Measurements from ENCODE around the gene SH3RF3.

Gene SH3RF3

GRCh38 chr2:109261906-109262631, 133.1 kb downstream of the SH3RF3 start:
- H3K27me3 ChIP-seq (ENCODE audit: insufficient read depth, poor library complexity, severe bottlenecking): no peaks in the 10 kb centered on the region
- no peaks in the 10 kb centered on the region for H3K36me3 ChIP-seq (ENCODE audit: low read depth)
- peaks cover 7% of the 10 kb centered on the region for H3K4me1 ChIP-seq (ENCODE audit: insufficient read depth, poor library complexity, severe bottlenecking)
- TF ChIP-seq CTCF (IDR thresholded peaks at IDR 0.05; ENCODE audit: poor library complexity, severe bottlenecking): no peak
- no peak overlapping the region for H3K4me3 ChIP-seq (ENCODE audit: severe bottlenecking)
- no peak for DNase-seq (ENCODE audit: low spot score)
- ATAC-seq (ENCODE audit: low read depth): no peak
- H3K9me3 ChIP-seq (ENCODE audit: severe bottlenecking): no peaks in the 10 kb centered on the region
- H3K27ac ChIP-seq (ENCODE audit: poor library complexity, severe bottlenecking): no peak overlapping the region

- Histone ChIP-seq H3K4me1 (ENCODE audit: insufficient read depth, poor library complexity, severe bottlenecking) (peaks cover 8% of the 10 kb centered on the region), H3K27ac (ENCODE audit: poor library complexity, severe bottlenecking) (no peak overlapping the region), H3K27me3 (ENCODE audit: insufficient read depth, poor library complexity, severe bottlenecking) (no peaks in the 10 kb centered on the region), H3K36me3 (ENCODE audit: low read depth) (no peaks in the 10 kb centered on the region), H3K9me3 (ENCODE audit: severe bottlenecking) (no peaks in the 10 kb centered on the region), H3K4me3 (ENCODE audit: severe bottlenecking) (no peak overlapping the region)
- DNase-seq (ENCODE audit: low spot score) (no peak), ATAC-seq (ENCODE audit: low read depth) (no peak)
- TF ChIP-seq CTCF (IDR thresholded peaks at IDR 0.05; ENCODE audit: poor library complexity, severe bottlenecking): no peak
These were observed 135.8 kb downstream of the SH3RF3 start for GRCh38 chr2:109264595-109265328.

GRCh38 chr2:109265369-109265768, 136.4 kb downstream of the SH3RF3 start:
- no peak overlapping the region for H3K4me3 ChIP-seq (ENCODE audit: severe bottlenecking)
- H3K4me1 ChIP-seq (ENCODE audit: insufficient read depth, poor library complexity, severe bottlenecking): peaks cover 8% of the 10 kb centered on the region
- ATAC-seq (ENCODE audit: low read depth): no peak

GRCh38 chr2:109265953-109266352, 136.9 kb downstream of the SH3RF3 start:
- H3K4me3 ChIP-seq (ENCODE audit: severe bottlenecking): no peak overlapping the region
- no peaks in the 10 kb centered on the region for H3K27me3 ChIP-seq (ENCODE audit: insufficient read depth, poor library complexity, severe bottlenecking)
- no peak for TF ChIP-seq CTCF (IDR thresholded peaks at IDR 0.05; ENCODE audit: poor library complexity, severe bottlenecking)
- DNase-seq (ENCODE audit: low spot score): no peak
- H3K4me1 ChIP-seq (ENCODE audit: insufficient read depth, poor library complexity, severe bottlenecking): peaks cover 8% of the 10 kb centered on the region
- no peaks in the 10 kb centered on the region for H3K9me3 ChIP-seq (ENCODE audit: severe bottlenecking)
- ATAC-seq (ENCODE audit: low read depth): no peak
- no peaks in the 10 kb centered on the region for H3K36me3 ChIP-seq (ENCODE audit: low read depth)
- no peak overlapping the region for H3K27ac ChIP-seq (ENCODE audit: poor library complexity, severe bottlenecking)

More at GRCh38 chr2:109265369-109265768, 136.4 kb downstream of the SH3RF3 start:
- Histone ChIP-seq H3K27ac (ENCODE audit: poor library complexity, severe bottlenecking) (no peak overlapping the region), H3K9me3 (ENCODE audit: severe bottlenecking) (no peaks in the 10 kb centered on the region), H3K36me3 (ENCODE audit: low read depth) (no peaks in the 10 kb centered on the region), H3K27me3 (ENCODE audit: insufficient read depth, poor library complexity, severe bottlenecking) (no peaks in the 10 kb centered on the region)
- DNase-seq (ENCODE audit: low spot score): no peak
- no peak for TF ChIP-seq CTCF (IDR thresholded peaks at IDR 0.05; ENCODE audit: poor library complexity, severe bottlenecking)

GRCh38 chr2:109266496-109266895, 137.5 kb downstream of the SH3RF3 start:
- peaks cover 8% of the 10 kb centered on the region for H3K4me1 ChIP-seq (ENCODE audit: insufficient read depth, poor library complexity, severe bottlenecking)
- TF ChIP-seq CTCF (IDR thresholded peaks at IDR 0.05; ENCODE audit: poor library complexity, severe bottlenecking): no peak
- DNase-seq (ENCODE audit: low spot score): no peak
- H3K9me3 ChIP-seq (ENCODE audit: severe bottlenecking): no peaks in the 10 kb centered on the region
- no peaks in the 10 kb centered on the region for H3K27me3 ChIP-seq (ENCODE audit: insufficient read depth, poor library complexity, severe bottlenecking)
- no peak overlapping the region for H3K27ac ChIP-seq (ENCODE audit: poor library complexity, severe bottlenecking)
- ATAC-seq (ENCODE audit: low read depth): peak; percentile 38; the same call in 2 of the 3 replicates
- H3K4me3 ChIP-seq (ENCODE audit: severe bottlenecking): no peak overlapping the region
- no peaks in the 10 kb centered on the region for H3K36me3 ChIP-seq (ENCODE audit: low read depth)

Data from RWPE2 (cell line).